ENCODE measurements around the gene MRPL57.

DNA sequence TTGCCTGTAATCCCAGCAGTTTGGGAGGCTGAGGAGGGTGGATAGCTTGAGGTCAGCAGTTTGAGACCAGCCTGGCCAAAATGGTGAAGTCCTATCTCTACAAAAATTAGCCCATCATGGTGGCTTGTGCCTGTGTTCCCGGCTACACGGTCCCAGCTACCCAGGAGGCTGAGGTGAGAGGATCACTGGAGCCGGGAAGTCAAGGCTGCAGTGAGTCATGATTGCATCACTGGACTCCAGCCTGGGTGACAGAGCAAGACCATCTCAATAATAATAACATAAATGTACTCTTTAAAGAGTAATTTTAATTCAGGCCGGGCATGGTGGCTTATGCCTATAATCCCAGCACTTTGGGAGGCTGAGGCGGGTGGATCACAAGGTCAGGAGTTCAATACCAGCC, 38.8 kb upstream of the MRPL57 start:
- TF ChIP-seq, protein P1, sequence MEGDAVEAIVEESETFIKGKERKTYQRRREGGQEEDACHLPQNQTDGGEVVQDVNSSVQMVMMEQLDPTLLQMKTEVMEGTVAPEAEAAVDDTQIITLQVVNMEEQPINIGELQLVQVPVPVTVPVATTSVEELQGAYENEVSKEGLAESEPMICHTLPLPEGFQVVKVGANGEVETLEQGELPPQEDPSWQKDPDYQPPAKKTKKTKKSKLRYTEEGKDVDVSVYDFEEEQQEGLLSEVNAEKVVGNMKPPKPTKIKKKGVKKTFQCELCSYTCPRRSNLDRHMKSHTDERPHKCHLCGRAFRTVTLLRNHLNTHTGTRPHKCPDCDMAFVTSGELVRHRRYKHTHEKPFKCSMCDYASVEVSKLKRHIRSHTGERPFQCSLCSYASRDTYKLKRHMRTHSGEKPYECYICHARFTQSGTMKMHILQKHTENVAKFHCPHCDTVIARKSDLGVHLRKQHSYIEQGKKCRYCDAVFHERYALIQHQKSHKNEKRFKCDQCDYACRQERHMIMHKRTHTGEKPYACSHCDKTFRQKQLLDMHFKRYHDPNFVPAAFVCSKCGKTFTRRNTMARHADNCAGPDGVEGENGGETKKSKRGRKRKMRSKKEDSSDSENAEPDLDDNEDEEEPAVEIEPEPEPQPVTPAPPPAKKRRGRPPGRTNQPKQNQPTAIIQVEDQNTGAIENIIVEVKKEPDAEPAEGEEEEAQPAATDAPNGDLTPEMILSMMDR (IDR thresholded peaks at IDR 0.05) = no peak
- no peak for TF ChIP-seq POLR2A (IDR thresholded peaks at IDR 0.05)

All from vagina (tissue), 2 donors.